Kidney epithelial cell (primary cell): ENCODE data around the gene HS6ST1. TPM values are rescaled to one million over a fixed set of nuclear protein-coding genes. Genes with fewer than 3 reads are reported as not detected.

Experiments used
- DNase-seq: peaks from one replicate; pipeline ENCODE4 v3.0.0-alpha.2; 2010; ENCODE audit warnings: low read depth
- H3K27me3 ChIP-seq: 2 replicates; pipeline ENCODE4 v1.6.0; 2011; ENCODE audit warnings: low read length; ENCODE audit not compliant: control insufficient read depth, insufficient read depth
- H3K36me3 ChIP-seq: 2 replicates; pipeline ENCODE4 v1.5.1; 2011; ENCODE audit warnings: low read length; ENCODE audit not compliant: control insufficient read depth, insufficient read depth
- H3K4me3 ChIP-seq: 2 replicates; pipeline ENCODE4 v1.5.1; 2011; ENCODE audit warnings: low read depth, mild to moderate bottlenecking, control low read depth, low read length
- total RNA-seq: library from RNA; depleted of rRNA; stranded (reverse); fragments of >200 nt; gene quantifications from 2 replicates; pipeline ENCODE4 v1.2.3, GENCODE V29; 2015
- TF ChIP-seq, protein P1 (sequence below): IDR thresholded peaks from 2 replicates; pipeline ENCODE4 v1.5.1; 2011; ENCODE audit warnings: mild to moderate bottlenecking, moderate library complexity, low read length, control low read depth, inconsistent platforms; ENCODE audit not compliant: insufficient read depth, poor library complexity, severe bottlenecking

Gene HS6ST1
- total RNA-seq, 1 donor from 2014 or later: 34.4 TPM

DNA sequence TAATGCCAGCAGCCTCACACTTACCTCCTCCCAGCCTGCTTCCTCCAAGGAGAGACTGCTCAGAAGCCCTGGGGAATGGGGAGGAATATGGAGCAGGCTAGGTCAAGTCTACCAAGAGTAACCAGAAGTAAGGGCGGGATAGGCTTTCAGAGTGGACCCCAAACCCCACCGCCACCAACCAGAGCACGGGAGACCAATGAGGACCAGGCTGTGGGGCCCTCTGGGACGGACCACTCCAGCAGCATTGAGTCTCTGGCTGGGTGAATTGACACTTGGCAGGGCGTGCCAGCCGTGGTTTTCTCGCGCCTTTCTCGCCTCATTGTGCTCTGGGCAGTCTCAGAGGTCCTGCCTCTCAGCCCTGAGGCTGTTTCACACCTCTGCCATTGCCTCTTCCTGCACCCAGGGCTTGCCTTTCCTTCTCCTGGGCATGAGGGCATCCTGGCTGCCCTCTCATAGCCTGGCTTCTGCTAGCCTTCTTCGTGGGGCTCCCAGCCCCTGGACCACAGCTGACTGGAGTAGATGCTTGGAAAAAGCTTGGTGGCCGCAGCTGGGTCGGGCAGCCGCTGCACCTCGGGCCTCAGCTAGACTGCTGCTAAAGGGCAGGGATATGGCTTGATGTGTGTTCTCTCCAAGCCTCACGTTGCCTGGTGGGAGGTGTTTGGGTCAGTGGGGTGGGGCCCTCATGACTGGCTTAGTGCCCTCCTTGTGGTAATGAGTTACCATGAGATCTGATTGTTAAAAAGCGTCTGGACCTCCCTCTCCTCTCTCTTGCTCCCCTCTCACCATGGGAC, 40.5 kb upstream of the HS6ST1 start:
- Histone ChIP-seq H3K36me3 (no peaks in the 10 kb centered on the region), H3K27me3 (no peaks in the 10 kb centered on the region), H3K4me3 (no peak overlapping the region)
- TF ChIP-seq, protein P1, sequence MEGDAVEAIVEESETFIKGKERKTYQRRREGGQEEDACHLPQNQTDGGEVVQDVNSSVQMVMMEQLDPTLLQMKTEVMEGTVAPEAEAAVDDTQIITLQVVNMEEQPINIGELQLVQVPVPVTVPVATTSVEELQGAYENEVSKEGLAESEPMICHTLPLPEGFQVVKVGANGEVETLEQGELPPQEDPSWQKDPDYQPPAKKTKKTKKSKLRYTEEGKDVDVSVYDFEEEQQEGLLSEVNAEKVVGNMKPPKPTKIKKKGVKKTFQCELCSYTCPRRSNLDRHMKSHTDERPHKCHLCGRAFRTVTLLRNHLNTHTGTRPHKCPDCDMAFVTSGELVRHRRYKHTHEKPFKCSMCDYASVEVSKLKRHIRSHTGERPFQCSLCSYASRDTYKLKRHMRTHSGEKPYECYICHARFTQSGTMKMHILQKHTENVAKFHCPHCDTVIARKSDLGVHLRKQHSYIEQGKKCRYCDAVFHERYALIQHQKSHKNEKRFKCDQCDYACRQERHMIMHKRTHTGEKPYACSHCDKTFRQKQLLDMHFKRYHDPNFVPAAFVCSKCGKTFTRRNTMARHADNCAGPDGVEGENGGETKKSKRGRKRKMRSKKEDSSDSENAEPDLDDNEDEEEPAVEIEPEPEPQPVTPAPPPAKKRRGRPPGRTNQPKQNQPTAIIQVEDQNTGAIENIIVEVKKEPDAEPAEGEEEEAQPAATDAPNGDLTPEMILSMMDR: no peak
- DNase-seq: no peak

DNA sequence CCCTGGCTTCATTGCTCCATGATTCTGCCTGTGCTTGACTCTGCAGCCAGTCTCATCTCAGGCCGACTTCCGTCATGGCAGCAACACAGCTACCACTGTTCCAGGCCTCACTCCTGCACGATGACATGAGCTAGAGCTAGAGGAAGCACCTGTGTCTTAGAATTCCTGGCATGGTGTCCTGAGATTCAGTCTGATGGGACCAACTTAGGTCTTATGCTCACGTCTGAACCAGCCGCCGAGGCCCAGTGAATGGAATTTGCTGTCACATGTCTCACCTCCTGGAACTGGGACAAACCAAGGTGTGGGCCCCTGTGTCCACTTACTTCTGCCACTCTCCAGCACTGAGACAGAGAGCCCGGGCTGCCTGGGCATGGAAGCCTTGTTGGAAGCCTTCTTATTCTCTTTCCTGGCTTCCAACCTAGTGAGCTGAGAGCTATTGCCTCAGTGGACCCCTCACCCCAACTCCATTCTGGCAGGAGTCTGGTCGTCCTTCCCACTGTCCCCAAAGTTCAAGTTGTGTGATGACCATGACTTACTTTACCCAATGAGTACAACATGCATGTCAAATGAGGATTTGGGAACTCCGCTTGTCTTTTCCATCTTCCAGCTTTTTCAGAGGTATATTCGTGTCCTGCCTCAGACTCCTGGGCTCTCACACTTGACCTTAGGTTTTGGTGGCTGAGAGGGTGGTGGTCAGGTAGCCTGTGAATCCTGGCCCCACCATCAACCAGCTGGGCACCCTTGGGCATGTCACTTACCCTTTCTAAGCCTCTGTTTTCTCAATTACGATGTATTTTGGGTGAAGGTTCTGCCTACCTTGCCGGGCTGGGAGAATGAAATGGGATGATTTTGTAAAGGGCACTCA, 39.1 kb upstream of the HS6ST1 start:
- TF ChIP-seq, protein P1: no peak
- H3K4me3 ChIP-seq: no peak overlapping the region
- no peaks in the 10 kb centered on the region for H3K36me3 ChIP-seq
- no peaks in the 10 kb centered on the region for H3K27me3 ChIP-seq
- DNase-seq: no peak

DNA sequence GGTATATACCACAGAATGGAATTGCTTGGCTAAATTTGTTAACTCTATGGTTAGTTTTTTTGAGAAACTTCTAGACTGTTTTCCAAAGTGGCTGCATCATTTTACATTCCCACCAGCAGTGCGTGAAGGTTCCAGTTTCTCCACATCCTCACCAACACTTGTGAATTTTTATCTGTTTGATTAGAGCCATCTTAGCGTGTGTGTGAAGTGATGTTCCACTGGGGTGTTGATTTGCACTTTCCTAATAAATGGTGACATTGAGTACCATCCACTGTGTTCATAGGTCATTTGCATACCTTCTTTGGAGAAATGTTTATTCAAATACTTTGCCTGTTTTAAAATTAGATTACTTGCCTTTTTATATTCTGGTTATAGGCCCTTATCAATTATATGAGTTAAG, 37.5 kb upstream of the HS6ST1 start:
- H3K36me3 ChIP-seq: no peaks in the 10 kb centered on the region
- H3K4me3 ChIP-seq: no peak overlapping the region
- TF ChIP-seq, protein P1: no peak
- no peak for DNase-seq
- no peaks in the 10 kb centered on the region for H3K27me3 ChIP-seq

DNA sequence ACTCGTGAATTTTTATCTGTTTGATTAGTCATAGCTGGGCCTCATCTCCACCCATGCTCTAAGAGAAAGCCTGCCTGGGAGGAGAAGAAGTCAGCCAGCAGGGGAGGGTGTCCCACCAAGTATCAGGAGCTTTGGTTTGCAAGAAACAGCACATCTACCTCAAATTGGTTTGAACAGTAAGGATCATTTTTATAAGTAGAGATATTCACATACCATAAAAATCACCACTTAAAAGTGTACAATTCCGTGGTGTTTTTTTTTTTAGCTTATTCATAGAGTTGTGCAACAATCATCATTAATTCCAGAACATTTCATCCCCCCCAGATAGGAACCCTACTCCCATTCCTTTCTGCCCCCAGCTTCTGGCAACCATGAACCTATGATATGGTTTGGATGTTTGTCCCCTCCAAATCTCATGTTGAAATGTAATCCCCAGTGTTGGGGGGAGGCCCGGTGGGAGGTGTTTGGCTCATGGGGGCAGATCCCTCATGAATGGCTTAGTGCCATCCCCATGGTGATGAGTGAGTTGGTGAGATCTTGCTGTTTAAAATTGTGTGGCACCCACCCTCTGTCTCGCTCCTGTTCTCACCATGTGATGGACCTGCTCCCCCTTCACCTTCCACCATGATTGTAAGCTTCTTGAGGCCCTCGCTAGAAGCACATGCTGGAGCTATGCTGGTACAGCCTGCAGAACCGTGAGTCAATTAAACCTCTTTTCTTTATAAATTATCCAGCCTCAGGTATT, 36.2 kb upstream of the HS6ST1 start:
- DNase-seq: no peak
- no peak overlapping the region for H3K4me3 ChIP-seq
- H3K36me3 ChIP-seq: no peaks in the 10 kb centered on the region
- TF ChIP-seq, protein P1: no peak
- no peaks in the 10 kb centered on the region for H3K27me3 ChIP-seq

DNA sequence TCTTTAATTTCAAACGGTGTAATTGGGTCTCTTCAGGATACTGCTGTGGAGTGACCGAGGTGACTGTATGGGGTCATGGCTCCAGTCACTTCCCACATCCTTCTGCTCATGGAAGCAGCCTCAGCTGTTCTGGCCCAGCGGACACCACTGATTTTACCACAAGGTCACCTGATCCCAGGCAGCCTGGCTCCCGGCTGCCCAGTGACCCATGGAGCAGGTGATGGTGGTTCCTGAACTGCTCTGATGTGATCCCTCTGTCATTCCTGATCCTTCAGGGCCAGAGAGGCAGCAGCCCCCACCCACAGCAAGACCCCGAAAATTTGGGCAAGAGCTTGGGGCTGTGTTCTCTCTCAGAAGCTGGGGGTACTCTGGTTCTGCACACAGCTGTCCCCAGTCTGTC, 35.5 kb upstream of the HS6ST1 start:
- Histone ChIP-seq H3K36me3 (no peaks in the 10 kb centered on the region), H3K4me3 (no peak overlapping the region), H3K27me3 (no peaks in the 10 kb centered on the region)
- TF ChIP-seq, protein P1: no peak
- no peak for DNase-seq
